Fibroblast of peridontal ligament (primary cell): Measurements from ENCODE around the gene ELAPOR1.
A peak's percentile ranks its signal among the peaks of the same experiment; 100 is the strongest.
"Not testable (repeated sequence)": the region's sequence is repeated elsewhere in the genome, so short reads cannot be mapped to it uniquely, and the experiment has no call there.

ENCODE experiments used
- DNase-seq: peaks from one replicate; pipeline ENCODE4 v3.0.0-alpha.2; 2010; ENCODE audit errors: extremely low read depth

The ELAPOR1 gene

DNA sequence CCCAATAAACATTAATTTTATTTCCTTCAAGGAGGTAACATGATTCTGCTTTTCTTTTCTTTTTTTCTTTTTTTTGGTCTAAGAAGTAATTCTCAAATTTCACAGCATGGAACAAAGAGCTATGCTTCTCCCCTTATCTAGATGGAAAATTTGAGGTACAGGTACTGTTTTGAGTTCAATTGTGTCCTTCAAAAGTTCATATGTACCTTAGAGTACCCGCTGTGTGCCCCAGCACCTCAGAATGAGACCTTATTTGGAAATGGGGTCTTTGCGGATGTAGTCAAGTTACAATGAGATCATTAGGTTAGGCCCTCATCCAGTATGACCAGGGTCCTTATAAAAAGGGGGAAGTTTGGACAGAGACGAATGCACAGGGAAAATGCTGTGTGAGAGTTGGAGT, 22.0 kb downstream of the ELAPOR1 start:
- no peak for DNase-seq

GRCh38 chr1:109136766-109137165, 22.9 kb downstream of the ELAPOR1 start:
- DNase-seq, result no peak

GRCh38 chr1:109137958-109138357, 24.0 kb downstream of the ELAPOR1 start:
- no peak for DNase-seq

DNA sequence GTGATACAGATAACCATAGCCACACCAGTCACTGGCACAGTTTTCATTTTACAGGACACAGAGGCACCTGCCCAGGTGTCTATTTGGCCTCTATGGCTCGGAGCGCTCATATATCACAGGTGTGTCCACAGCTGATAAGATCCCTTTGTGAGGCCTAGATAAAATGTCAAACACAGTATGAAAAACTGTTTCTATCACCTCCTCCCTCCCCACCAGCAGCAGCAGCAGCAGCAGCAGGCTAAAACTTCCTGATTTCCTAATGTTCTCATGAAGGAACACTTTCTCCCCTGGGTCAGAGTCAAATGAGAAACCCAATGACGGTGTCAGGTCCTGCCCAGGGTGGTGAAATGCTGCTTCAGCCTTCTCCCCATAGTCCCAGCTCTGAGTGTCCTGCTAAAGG, 24.4 kb downstream of the ELAPOR1 start:
- no peak for DNase-seq

GRCh38 chr1:109140392-109140791, 26.5 kb downstream of the ELAPOR1 start:
- DNase-seq, result no peak

DNA sequence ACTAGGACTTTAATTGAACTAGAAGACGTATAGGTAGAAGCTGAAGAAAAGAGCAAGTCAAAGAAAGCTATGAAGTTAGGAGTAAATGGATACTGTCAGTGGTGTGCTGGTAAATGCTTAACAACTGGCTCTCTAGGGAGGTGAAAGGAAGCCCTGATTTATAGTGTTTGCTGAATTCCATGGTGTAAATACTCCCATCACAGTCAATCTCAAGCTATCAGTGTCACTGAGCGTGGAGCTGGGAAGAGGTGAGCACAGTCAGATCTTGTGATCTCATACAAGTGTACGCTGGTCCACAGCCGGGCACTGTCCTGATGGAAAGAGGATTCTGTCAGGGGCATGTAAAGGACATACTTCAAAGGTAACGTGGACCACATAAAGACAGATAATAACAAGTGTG, 28.3 kb downstream of the ELAPOR1 start:
- no peak for DNase-seq

DNA sequence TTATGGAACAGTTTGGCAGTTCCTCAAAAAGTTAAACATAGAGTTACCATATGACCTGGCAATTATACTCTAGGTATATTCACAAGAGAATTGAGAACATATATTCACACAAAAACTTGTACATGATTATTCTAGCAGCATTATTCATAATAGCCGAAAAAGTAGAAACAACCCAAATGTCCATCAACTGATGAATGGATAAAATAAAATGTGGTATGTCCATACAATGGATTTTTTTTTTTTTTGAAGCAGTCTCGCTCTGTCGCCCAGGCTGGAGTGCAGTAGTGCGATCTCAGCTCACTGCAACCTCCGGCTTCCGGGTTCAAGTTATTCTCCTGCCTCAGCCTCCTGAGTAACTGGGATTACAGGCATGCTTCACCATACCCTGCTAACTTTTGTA, 28.8 kb downstream of the ELAPOR1 start:
- DNase-seq, result not testable (repeated sequence)

DNA sequence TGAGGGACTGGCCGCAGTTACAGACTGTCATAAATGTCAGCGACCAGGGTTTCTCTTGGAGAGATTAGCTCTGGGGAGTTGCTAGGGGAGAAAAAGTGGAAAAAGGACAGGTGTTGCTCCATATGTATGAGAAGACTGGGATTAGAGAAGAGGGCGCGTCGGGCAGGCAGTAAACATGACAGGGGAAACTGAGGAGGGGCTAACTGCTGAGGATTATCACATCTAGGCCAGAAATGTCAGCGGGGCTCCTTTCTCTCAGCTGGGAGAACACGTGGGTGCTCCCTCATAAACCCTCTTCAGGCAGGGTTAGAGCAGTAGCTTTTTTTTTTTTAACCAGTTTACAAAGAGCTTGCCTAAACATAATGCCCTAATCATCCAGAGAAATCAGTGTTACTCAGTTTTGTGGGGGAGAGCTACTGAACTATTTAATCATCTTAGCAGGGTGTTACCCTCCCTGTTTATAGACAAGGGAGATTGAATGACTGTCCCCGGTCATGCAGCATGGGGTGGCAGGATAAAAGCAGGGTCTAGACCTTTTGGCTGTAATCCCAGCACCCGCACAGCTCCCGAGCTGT, 35.2 kb downstream of the ELAPOR1 start:
- no peak for DNase-seq

- DNase-seq, result no peak
Observed at GRCh38 chr1:109149874-109150601, 36.1 kb downstream of the ELAPOR1 start.

DNA sequence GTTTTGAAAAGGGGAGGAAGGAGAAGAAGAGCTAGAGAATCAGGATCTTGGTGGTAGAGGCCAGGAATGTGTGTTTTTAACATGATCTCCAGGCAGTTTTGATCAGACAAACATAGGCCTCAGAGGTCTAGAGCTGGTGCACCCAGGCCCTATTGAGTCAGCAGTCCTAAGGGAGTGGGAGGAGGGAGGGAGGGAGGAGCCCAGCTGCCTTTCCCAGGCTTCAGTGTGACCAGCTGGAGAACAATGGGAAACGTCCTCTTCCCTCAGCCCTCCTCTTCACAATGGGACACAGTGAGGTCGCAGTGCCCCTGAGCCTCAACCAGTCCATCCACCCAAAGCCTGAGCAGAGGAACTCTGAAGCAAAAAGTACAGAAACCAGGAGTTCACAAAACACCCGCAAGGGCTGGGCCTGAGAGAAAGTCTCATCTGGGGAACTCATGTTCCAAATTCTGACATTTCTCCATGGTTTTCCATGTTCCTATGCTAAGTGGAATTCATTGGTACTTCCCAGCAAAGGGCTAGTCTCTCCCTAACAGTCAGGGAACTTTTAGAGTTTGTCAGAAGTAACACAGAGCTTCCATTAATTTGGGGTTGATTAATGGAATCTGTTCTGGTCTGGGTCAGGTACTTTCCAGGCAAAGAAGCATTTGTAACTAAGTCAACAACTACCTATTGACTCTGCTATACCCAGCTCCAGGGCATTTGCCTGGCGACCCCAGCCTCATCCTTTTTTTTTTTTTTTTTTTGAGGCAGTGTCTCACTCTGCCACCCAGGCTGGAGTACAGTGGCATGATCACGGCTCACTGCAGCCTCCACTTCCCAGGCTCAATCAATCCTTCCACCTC, 37.5 kb downstream of the ELAPOR1 start:
- DNase-seq, result peak; percentile 74

DNA sequence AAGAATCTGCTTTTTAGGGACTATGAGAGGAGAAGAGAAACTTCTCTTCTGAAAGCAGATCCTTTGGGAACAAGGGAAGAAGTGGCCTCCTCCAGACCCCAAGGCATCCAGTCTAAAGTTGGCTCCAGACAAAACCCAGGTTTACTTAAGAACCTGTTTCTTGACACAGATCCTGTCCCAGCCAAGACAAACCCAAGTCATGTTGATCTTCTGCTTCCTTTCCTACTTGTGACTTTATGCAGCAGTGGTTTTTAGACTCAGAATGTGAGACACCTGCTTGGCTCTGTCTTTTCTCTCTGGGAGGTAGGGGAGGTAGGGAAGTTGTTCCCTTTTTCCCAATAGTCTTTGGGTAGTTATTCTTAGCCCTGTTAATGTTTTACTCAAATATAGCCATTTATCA, 38.3 kb downstream of the ELAPOR1 start:
- no peak for DNase-seq

- no peak for DNase-seq
Observed at GRCh38 chr1:109156916-109157385, 43.0 kb downstream of the ELAPOR1 start.

GRCh38 chr1:109158433-109158832, 44.5 kb downstream of the ELAPOR1 start:
- no peak for DNase-seq

DNA sequence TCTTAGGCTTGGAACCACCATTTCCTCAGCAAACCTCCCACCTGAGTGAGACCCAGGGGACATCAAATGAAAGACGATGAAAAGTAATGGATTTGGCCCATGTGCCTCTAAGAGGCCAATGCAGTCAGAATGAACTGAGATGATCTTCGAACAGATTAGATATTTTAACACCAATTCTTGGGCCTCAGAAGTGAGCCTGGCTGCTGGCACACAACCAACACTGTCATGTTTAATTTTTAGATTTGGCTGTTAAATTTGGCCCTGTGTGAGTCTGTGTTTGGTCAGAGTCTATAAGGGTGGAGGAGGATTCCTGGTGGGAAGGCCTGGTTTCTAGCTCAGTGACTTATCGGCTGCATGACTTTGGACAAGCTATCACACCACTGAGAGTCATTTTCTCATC, 45.4 kb downstream of the ELAPOR1 start:
- DNase-seq, result no peak

GRCh38 chr1:109160071-109160840, 46.3 kb downstream of the ELAPOR1 start:
- no peak for DNase-seq

DNA sequence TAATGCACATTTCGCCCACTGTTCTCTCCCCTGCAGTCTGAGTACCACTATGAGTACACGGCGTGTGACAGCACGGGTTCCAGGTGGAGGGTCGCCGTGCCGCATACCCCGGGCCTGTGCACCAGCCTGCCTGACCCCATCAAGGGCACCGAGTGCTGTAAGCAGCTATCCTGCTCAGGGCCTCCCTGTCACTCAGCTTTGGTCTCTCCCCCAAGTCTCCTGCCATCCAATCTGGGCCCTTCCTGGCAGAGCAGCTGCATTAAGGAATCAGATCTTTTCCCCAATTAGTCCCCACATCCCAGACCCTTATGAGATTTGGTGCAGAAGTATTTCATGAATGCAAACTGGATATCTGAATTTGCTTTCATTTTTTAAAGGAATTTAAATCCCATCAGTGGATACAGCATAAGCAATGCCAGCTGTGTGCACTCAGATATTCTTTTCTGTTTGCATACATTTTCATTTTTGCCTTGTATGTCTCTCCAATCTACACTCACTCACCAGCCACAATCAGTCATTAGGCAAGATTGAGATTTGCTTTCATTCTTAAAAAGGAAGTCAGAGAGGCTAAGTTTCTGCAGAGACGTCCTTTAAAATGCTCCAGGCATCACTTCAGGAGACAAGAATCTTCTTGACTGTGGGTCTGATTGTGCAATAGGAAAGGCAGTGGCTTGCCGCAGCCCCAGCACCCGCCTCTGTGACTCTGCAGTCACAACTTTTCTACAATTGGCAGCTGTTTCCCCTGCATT, 48.1 kb downstream of the ELAPOR1 start:
- DNase-seq, result peak; percentile 94

GRCh38 chr1:109162626-109163025, 48.7 kb downstream of the ELAPOR1 start:
- DNase-seq, result no peak

DNA sequence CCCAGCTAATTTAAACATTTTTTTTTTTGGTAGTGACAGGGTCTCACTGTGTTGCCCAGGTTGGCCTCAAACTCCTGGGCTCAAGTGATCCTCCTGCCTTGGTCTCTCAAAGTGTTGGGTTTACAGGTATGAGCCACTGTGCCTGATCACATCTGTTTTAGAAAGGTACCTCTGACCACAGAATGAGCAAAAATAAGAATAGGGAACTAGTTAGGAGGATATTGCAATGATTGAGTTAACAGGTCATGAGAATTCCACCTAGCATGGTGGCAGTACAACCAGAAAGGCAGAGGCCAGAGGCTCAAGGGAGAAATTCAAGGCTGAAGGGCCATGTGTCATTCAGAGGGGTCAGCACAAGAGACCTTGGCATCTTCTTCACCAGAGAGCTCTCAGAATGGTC, 49.6 kb downstream of the ELAPOR1 start:
- DNase-seq, result no peak
